ENCODE results near the gene LHFPL3.

GRCh38 chr7:104382616-104383015 lies 54.2 kb downstream of the LHFPL3 start:
- TF ChIP-seq CTCF (IDR thresholded peaks at IDR 0.05; ENCODE audit: low read length) (no peak), EZH2 (optimal IDR thresholded peaks at IDR 0.05; ENCODE audit: low read depth, low read length) (no peak), EZH2phosphoT487 (IDR thresholded peaks at IDR 0.05; ENCODE audit: low read length) (no peak)
